AG20443 (cell line): ENCODE measurements around the gene NDEL1.
A peak's percentile ranks its signal among the peaks of the same experiment; 100 is the strongest.
"Not testable (repeated sequence)": the region's sequence is repeated elsewhere in the genome, so short reads cannot be mapped to it uniquely, and the experiment has no call there.

Source experiments
- DNase-seq: peaks from one replicate; pipeline ENCODE4 v3.0.0; 2012; ENCODE audit warnings: low spot score, mixed read lengths

Gene NDEL1, protein sequence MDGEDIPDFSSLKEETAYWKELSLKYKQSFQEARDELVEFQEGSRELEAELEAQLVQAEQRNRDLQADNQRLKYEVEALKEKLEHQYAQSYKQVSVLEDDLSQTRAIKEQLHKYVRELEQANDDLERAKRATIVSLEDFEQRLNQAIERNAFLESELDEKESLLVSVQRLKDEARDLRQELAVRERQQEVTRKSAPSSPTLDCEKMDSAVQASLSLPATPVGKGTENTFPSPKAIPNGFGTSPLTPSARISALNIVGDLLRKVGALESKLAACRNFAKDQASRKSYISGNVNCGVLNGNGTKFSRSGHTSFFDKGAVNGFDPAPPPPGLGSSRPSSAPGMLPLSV

DNA sequence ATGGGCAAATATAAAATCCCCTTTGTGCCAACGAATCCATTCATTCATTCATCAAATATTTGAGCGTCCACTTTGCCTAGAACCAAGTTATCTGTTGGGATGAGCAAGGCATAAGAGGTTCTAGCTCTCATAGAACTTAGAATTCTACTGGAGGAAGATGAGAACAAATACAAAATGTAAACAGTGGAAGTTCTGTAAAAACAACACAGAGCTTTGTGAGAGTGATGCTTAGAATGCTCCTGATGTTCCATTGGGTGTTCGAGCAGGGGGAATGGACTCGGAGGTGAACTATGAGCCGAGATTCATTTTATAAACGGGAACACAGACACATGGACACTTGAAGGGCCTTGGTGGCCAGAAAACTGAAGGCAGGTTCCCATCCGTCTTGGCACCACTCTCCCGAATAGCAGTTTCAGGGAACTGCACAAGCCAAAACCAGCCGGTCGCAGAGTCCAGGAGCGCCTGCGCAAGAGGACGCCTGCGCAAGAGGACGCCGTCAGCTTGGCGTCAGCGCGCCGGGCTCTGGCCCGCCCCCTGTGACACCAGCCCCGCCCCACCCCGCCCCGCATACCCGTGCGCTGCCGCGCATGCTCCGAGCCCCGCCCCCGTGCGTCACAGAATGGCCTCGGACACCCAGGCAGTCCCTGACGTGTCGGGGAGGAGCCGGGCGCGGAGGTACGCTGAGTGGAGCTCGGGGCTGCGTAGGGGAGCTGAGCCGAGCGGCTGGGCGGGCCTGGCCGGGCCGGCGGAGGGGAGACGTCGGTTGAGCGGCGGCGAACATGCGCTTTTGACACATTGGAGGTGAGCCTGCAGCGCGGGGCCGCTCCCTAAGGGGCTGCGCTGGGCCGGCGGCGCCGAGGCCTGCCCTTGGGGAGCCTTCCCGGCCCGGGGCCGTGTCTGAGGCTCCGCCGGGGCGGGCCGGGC lies at the start of gene NDEL1:
NDEL1 (plus strand) TSS at position 640 of the 924 bp plus-strand sequence. CDS start 8,388 bp downstream, outside the sequence.
- peak; percentile 100 for DNase-seq

DNA sequence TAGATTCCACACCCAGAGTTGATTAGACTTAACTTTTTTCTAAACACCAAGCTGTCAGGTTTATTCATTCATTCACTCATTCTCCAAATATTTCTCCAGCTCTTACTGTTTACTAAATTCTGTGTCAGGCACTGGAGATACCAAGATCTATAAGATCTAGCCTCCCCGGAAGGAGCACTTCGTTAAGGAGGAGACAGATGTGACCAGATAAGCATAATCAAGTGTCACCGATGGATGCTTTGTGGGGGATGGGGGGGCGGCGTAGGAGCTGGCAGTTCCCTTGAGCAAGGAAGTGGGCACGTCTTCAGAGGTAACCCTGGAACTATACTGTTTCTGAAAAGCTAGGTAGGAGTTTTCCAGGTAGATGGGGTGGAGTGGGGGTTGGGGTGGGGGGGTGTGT lies 48.8 kb upstream of the NDEL1 start:
- no peak for DNase-seq

DNA sequence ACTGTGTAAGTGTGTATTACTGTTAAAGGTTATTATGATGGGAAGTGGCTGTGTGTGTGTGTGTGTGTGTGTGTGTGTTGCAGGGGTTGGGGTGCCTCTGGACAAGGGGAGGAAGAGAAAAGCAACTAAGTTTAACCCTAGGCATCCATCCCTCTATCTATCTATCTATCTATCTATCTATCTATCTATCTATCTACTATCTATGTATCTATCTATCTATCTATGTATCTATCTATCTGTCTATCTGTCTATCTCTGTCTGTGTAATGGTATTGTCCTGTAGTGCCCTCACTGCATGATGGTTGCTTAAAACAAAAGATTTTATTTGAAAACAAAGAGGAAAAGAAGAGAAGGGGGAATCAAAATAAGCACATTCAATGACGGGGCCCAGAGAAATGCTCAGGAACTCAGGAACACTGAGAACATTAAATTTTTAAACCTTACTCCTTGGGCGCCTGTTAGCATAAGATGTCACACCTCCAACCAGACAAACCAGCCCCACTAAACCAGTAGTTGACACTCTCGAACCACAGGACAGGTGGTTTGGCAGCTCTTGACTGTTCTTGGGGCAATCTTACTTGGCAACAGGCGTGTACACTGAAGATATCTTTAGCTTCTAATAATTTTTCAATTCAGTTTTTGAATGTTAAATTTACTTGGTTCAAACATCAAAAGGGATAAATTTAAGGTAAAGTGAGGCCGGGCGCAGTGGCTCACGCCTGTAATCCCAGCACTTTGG lies 47.6 kb upstream of the NDEL1 start:
- no peak for DNase-seq

DNA sequence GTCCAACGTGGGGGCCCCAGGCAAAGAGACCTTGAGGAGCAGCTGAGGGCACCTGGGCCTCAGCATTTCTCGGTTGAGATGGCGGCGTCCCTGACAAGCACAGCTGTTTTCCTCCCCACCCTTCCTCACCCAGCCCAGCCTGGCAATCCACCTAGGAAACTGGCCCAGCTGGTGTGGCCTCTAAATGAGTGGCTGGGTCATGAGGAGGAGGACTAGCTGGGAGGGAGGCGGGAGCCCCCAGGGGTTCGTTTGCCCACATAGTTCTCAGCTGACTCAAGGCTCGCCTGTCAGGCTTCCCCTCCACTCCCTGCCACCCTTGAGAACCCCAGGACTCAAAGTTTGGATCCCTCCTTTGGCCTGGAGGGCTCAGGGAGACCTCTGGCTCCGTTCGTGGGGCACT lies 44.0 kb upstream of the NDEL1 start:
- DNase-seq, result peak; percentile 45

DNA sequence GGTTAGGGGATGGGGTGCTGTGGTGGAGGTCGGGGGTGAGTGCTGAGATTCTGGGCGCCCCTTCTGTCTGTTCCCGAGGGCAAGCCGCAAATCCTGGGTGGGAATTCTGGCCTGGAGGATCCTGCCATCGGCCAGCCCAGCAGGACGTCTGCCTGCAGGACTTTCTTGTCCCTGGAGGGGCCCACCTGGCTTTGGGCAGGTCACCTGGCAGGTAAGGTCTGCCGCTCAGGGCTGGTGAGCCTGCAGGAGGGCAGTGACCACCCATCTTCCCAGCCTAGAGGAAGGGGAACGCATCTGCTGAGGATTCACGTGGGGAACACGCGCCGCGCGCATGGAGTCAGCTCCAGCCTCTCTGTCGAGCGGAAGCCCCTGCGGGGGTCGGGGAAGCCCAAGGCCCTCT lies 43.4 kb upstream of the NDEL1 start:
- DNase-seq, result no peak

DNA sequence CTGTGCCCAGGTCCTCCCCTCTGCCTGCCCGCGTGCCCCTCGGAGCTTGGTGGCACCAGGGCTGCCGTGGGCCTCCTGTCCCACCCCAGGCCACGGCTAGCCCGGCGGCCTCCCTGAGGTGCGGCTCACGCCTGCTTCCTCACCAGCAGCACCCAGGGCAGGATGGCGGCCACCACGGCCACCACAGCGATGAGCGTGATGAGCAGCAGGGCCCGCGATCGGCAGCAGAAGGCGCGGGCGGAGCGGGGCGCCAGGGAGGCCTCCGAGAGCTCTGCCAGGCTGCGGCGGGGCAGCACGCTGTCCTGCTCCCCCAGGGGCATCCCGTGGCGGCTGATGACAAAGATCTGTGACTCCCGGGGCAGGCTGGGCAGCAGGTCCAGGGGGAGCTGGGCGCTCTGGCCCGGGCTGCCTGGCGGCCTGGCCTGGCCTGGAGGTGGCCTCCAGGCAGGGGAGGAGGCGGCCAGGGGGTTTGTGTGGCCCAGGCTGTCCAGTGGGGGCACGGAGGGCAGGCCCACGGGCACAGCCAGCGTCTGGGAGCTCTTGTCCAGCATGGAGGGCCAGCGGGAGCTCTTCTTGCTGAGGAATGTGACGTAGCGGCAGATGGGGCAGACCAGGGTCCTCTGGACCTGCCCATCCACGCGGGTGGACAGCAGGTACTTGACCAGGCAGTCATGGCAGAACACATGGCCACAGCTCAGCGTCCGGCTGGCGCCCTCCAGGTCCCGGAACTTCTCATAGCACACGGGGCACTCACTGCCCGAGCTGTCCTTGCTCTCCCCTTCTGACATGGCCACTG lies 42.8 kb upstream of the NDEL1 start:
- DNase-seq, result no peak

DNA sequence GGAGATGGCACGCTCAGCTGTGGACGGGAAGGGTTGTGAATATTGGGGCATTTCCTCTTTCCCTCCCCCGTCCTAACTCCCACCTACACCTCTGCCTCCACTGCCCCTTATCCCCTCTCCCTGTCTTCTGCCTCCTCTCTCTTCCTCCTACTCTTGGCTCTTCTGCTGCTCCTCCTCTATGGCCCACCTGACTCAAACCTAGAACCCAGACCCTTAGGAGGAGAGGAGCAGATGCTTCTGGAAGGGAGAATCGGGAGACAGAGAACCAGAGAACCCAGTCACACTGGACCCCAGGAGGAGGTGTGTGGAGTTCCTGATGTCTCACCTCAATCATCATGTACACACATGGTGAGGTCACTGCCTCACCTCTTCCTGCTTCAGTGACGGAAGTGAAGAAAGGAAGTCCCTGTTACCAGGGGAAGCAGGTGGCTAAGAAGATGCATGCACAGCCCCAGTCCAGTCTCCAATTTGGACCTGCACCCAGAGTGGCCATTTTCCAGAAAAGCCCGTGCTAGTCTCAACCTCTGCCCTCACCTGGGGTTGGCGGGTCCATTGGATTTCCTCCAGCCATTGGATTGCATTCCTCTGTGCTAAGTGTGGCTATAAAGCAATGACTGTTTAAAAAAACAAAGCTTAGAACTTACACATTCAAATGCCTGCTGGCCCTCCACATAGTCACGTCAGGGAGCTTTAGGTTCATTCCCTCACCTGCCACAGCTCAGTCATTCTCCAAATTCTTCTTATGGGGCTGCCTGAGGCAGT lies 42.0 kb upstream of the NDEL1 start:
- no peak for DNase-seq

DNA sequence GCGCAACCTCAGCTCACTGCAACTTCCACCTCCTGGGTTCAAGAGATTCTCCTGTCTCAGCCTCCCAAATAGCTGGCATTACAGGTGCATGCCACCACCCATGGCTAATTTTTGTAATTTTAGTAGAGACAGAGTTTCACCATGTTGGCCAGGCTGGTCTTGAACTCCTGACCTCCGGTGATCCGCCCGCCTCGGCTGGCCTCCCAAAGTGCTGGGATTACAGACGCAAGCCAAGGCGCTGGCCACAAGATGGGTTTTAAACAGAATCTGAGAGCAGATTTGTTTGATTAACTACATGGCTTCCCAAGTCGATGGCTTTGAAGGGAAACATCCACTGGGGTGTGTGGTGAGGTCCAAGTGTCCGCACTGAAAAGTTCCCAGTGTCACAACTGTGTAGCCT lies 41.2 kb upstream of the NDEL1 start:
- not testable (repeated sequence) for DNase-seq

DNA sequence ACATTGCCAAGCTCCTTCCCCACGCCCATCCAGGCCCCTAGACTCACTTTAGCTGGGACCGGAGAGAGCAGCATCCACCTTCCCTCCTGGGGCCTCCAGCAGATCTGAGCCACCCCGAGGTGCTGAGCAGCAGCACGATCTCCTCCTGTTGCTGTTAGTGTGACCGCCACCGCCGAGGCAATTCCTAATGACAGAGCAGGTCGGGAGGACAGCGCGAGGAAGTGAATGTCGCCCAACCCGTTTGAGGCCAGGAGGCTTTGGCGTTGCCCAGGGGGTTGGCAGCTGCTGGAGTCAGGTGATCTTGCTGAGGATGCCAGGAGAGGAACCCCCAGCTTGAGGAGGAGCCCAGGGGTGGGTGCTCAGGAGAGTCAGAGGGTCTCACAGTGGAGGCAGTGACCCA lies 38.0 kb upstream of the NDEL1 start, which contains the start of gene RNF222:
RNF222 (minus strand) TSS at position 192 of the 400 bp plus-strand sequence. CDS start 4,366 bp downstream, outside the sequence.
- no peak for DNase-seq

DNA sequence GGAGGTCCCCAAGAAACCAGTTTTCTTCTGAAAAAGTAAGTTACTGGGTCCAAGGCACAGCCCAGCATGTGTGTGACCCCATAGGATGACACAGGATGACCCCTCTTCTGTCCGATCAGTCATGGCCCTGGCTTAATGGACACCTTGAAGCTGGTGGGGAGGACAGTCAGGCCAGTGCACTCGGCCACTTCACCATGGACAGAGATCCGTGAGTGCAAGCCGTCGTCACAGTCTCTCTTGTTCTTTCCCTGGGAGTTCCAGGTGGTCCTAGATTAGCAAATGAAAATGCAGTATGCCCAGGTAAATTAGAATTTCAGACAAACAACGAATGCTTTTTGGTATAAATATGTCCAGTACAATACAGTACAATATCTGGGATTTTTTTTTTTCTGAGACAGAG lies 36.7 kb upstream of the NDEL1 start:
- DNase-seq, result no peak

DNA sequence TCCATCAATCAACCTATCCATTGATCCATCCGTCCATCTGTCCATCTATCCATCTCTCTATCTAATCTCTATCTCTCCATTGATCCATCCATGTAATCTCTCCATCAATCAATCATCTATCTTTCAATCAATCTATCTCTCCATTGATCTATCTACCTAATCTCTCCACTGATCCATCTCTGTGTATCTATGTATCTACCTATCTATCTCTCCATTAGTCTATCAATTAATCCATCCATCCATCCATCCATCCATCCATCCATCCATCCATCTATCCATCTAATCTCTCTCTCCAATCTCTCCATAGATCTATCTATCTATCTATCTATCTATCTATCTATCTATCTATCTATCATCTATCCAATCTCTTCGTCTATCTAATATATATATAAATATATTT lies 34.6 kb upstream of the NDEL1 start:
- no peak for DNase-seq

DNA sequence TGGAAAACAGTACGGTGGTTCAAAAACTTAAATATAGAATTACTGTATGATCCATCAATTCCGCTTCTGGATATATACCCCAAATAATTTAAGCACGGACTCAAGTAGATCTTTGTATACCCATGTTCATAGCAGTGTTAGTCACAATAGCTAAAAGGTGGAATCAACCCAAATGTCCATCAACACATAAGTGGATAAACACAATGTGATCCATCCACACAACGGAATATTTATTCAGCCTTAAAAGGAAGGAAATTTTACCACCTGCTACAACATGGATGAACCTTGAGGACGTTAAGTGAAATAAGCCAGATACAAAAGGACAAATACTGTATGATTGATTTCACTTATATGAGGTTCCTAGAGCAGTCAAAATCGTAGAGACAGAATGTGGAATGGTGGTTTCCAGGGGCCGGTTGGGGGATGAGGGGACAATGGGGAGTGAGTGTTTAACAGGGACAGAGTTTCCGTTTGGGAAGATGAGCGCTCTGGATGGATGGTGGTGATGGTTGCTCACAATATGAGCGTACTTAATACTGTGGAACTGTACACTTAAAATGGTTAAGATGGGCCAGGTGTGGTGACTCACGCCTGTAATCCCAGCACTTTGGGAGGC lies 32.7 kb upstream of the NDEL1 start:
- DNase-seq, result no peak

DNA sequence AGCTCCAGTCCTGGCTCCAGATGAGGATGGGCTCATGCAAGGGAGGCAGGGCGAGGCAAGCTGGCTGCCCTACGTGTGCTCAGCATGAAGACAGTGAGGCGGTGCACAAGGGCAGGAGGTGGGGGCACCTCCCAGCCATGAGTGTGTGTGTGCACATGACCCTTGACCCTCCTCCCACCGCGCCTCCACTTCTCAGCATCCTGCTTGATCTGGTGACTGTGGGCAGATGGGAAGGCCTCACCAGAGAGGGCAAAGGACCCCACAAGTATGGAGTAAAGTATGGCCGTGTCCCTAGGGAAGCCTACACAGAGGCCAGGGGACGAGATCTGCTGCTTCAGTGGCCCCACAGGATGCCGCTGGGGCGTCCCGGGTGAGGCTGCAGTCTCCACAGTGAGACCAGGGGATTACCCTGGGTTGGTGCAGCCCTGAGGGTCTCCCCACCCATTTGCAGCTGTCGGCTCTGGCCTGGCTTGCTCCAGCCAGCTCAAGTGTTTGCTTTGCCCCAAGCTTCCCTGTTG lies 30.1 kb upstream of the NDEL1 start:
- no peak for DNase-seq

DNA sequence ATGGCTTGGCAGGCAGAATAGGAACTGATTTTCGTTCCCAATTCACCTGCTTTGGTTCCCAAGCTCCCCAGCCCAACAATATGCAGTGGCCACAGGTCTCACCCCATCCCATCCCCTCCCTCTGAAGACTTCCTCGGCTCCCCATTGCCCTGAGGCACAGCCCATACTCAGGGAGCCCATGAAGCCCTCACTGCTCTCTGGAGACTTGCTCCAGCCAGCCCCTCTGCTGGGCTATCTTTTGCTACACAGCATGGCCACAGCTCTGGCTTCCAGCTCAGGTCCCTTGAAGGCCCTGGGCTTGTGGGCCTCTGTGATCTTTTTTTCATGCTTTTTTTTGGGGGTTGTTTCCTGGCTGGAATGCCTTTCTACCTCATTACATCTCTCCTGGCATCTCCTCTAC lies 29.5 kb upstream of the NDEL1 start:
- no peak for DNase-seq

DNA sequence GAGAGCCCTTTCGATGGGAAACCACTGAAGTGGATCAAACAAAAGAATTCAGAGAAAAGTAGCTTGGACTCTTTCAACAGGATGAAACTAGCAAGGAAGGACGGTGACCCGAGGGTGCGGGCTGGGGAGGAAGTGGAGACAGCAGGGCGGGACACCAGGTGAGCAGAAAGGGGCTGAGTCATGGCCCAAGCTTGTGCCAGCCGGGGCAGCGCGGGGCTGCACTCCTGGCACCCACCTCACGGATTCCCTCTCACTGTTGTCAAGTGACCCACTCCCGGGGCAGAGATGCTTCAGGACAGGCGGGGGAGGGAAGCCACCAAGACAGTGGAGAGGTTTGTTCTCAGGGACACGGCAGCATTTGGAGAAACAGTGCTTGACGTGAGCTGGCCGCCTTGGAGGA lies 27.3 kb upstream of the NDEL1 start:
- DNase-seq, result no peak

DNA sequence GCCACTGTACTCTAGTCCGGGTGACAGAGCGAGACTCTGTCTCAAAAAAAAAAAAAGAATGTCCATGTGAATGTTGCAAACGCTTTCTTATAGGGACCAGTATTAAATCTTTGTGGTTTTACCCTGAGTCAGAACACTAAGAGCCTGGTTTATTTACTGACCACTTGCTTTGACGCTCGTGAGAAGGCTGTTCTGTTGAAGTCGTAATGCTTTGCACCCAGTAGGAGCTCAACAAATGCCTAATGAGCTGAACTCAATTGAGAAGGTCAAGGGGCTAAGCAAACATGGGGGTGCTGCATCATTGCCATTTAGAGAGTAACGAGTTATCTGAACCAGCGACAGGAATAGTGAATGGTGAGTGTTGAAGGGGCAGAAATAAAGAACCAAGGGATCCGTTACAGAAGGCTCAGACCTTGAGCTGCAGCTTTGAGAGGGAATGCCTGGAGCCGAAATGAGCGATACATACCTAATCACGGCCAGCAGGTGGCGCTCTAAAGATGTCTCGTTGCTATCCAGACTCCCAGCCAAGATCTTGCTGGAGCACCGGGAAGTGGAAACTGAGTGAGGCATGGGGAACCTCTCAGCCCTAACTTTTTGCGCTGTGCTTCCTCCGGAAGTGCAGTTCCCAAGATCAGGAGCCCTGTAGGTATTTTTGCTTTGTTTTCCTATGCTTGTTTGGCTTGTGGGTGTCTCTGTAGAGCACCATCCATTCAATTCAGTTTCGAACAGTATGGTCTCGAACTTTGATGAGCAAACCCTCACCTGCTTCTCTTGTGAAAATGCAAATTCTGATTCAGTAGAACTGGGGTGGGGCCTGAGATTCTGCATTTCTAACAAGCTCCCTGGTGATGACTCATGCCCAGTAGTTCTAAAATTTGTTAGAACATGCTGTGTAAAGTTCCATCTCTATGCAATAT lies 25.5 kb upstream of the NDEL1 start:
- DNase-seq, result peak; percentile 85

DNA sequence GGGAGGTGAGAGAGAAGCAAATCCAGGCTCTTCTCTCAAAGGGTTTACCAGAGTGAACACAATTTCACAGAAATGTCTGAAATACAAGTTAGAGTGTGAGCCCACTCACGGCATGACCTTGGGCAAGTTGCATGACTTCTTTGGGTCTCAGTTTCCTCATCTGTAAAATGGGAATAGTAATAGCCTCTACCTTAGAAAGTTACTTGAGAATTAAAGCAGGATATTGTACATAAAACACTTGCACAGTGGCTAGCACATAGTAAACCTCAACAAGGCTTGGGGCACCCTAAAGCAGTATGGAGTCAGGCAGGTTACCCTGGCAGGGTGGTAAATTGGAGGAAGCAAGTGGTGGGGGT lies 24.8 kb upstream of the NDEL1 start:
- no peak for DNase-seq

DNA sequence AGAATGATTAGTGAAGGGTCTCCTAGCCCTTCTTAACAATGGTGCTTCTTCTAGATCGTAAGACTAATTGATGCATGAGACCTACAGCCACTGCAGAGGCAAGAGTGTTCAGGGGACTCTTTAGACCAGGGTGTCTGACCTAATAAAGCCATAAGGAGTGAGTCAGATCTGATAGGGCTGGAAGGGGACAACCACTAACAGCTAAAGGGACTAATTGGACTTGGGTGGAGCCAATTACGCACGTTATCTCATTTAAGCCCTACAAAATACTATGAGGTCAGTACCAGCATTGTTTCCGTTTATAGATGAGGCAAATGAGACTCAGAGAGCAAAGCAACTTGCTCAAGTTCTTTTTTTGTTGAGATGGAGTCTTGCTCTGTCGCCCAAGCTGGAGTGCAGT lies 23.6 kb upstream of the NDEL1 start:
- no peak for DNase-seq

DNA sequence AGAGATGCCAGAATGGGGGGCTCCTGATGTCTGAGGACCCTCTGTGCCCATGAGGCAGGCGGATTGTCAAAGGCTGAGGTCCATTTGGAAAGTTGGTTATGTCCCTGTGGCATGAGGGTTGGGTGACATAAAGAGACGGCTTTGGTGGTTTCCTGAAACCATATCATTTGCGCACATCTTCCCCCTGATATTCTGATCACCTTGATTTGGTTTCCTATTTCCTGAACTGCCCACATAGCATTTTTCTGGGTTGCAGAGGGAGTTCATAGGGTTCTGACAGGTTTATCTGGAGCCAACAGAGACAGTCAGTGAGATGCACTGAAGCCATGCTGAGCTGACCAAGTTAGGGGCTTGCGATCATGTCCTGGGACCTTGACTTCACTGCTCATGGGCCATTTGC lies 22.4 kb upstream of the NDEL1 start:
- no peak for DNase-seq
